DND-41 (cell line): Measurements from ENCODE around the gene SOAT2.

Experiments
- ATAC-seq: fragments of 200-7000 bp; cut with Tn5 transposase; 3 replicates; pipeline ENCODE4 v1.9.1; 2021; ENCODE audit warnings: low read depth; ENCODE audit not compliant: insufficient read depth
- DNase-seq: peaks from one replicate; pipeline ENCODE4 v3.0.0-alpha.2; 2020
- H2AFZ ChIP-seq: 2 replicates; pipeline ENCODE4 v1.6.0; 2012; ENCODE audit warnings: low read depth, low read length
- H3K27ac ChIP-seq: 2 replicates; pipeline ENCODE4 v1.5.1; 2012; ENCODE audit warnings: low read length, inconsistent platforms
- H3K27me3 ChIP-seq: fragments of 200-600 bp; sonication (generic); 2 replicates; pipeline ENCODE4 v1.6.0; 2012; ENCODE audit warnings: low read length, mild to moderate bottlenecking, inconsistent platforms; ENCODE audit not compliant: insufficient read depth, poor library complexity
- H3K36me3 ChIP-seq: 2 replicates; pipeline ENCODE4 v1.5.1; 2012; ENCODE audit warnings: low read length, inconsistent platforms; ENCODE audit not compliant: insufficient read depth
- H3K4me1 ChIP-seq: 2 replicates; pipeline ENCODE4 v1.5.1; 2012; ENCODE audit warnings: mild to moderate bottlenecking, low read length; ENCODE audit not compliant: insufficient read depth
- H3K4me2 ChIP-seq: 2 replicates; pipeline ENCODE4 v1.6.0; 2012; ENCODE audit warnings: mild to moderate bottlenecking, moderate library complexity, low read length, inconsistent platforms; ENCODE audit not compliant: insufficient read depth
- H3K4me3 ChIP-seq, 2 experiments: fragments of 200-600 bp in 1 of 2; shearing (Covaris generic) in 1 of 2; 2 replicates each; pipeline ENCODE4 v1.5.1; 2012 to 2016; ENCODE audit warnings: inconsistent platforms in 2 of 2, low read length in 2 of 2, mild to moderate bottlenecking in 2 of 2, low read depth in 1 of 2, moderate library complexity in 1 of 2
- H3K79me2 ChIP-seq: 2 replicates; pipeline ENCODE4 v1.6.0; 2012; ENCODE audit warnings: low read length, inconsistent platforms; ENCODE audit not compliant: insufficient read depth
- H3K9ac ChIP-seq: 2 replicates; pipeline ENCODE4 v1.6.0; 2012; ENCODE audit warnings: low read depth, mild to moderate bottlenecking, inconsistent platforms, low read length, moderate library complexity
- H3K9me3 ChIP-seq: 2 replicates; pipeline ENCODE4 v1.5.1; 2012; ENCODE audit warnings: low read length, moderate library complexity, mild to moderate bottlenecking, inconsistent platforms; ENCODE audit not compliant: insufficient read depth, severe bottlenecking
- H4K20me1 ChIP-seq: 2 replicates; pipeline ENCODE4 v1.6.0; 2012; ENCODE audit warnings: low read length; ENCODE audit not compliant: insufficient read depth
- EZH2 ChIP-seq: IDR thresholded peaks from 3 replicates; pipeline ENCODE4 v1.6.1; 2012; ENCODE audit warnings: borderline replicate concordance, low read depth, mild to moderate bottlenecking, moderate library complexity, low read length, inconsistent platforms; ENCODE audit not compliant: severe bottlenecking
- TF ChIP-seq, protein P1 (sequence below): IDR thresholded peaks from 2 replicates; pipeline ENCODE4 v1.5.1; 2012; ENCODE audit warnings: borderline replicate concordance, low read length, moderate library complexity, mild to moderate bottlenecking; ENCODE audit not compliant: poor library complexity, severe bottlenecking; ENCODE audit errors: extremely low read depth

SOAT2 gene

GRCh38 chr12:53100466-53101151, 2.7 kb upstream of the SOAT2 start:
- ATAC-seq (no peak), DNase-seq (no peak)
- Histone ChIP-seq H2AFZ (no peak overlapping the region), H3K4me1 (peaks cover 20% of the 10 kb centered on the region), H3K79me2 (no peaks in the 10 kb centered on the region), H3K27ac (no peak overlapping the region), H3K27me3 (peaks cover 37% of the 10 kb centered on the region), H3K36me3 (no peaks in the 10 kb centered on the region), H3K9me3 (no peaks in the 10 kb centered on the region), H3K4me2 (no peak overlapping the region), H3K9ac (no peak overlapping the region), H4K20me1 (peaks cover 7% of the 10 kb centered on the region; the same call in 1 of the 2 replicates), H3K4me3 (no peak overlapping the region)
- no peak for TF ChIP-seq EZH2
- TF ChIP-seq, protein P1, sequence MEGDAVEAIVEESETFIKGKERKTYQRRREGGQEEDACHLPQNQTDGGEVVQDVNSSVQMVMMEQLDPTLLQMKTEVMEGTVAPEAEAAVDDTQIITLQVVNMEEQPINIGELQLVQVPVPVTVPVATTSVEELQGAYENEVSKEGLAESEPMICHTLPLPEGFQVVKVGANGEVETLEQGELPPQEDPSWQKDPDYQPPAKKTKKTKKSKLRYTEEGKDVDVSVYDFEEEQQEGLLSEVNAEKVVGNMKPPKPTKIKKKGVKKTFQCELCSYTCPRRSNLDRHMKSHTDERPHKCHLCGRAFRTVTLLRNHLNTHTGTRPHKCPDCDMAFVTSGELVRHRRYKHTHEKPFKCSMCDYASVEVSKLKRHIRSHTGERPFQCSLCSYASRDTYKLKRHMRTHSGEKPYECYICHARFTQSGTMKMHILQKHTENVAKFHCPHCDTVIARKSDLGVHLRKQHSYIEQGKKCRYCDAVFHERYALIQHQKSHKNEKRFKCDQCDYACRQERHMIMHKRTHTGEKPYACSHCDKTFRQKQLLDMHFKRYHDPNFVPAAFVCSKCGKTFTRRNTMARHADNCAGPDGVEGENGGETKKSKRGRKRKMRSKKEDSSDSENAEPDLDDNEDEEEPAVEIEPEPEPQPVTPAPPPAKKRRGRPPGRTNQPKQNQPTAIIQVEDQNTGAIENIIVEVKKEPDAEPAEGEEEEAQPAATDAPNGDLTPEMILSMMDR, result no peak

- Histone ChIP-seq H4K20me1 (peaks cover 7% of the 10 kb centered on the region; the same call in 1 of the 2 replicates), H3K9ac (no peak overlapping the region), H3K27ac (no peak overlapping the region), H3K79me2 (no peaks in the 10 kb centered on the region), H3K9me3 (no peaks in the 10 kb centered on the region), H3K4me3 (no peak overlapping the region), H3K27me3 (peaks cover 31% of the 10 kb centered on the region), H3K4me2 (no peak overlapping the region), H2AFZ (no peak overlapping the region), H3K4me1 (peaks cover 20% of the 10 kb centered on the region), H3K36me3 (no peaks in the 10 kb centered on the region)
- ATAC-seq (no peak), DNase-seq (no peak)
- TF ChIP-seq, protein P1, result no peak
- TF ChIP-seq EZH2, result no peak
Measured at GRCh38 chr12:53101266-53101665, 2.0 kb upstream of the SOAT2 start.

GRCh38 chr12:53101931-53102781, 1.1 kb upstream of the SOAT2 start:
- no peak for DNase-seq
- Histone ChIP-seq H3K79me2 (no peaks in the 10 kb centered on the region), H3K27me3 (peaks cover 22% of the 10 kb centered on the region), H4K20me1 (peaks cover 7% of the 10 kb centered on the region; the same call in 1 of the 2 replicates), H2AFZ (no peak overlapping the region), H3K36me3 (no peaks in the 10 kb centered on the region), H3K4me3 (no peak overlapping the region), H3K9me3 (no peaks in the 10 kb centered on the region), H3K27ac (no peak overlapping the region), H3K4me1 (peaks cover 17% of the 10 kb centered on the region), H3K4me2 (no peak overlapping the region), H3K9ac (no peak overlapping the region)
- TF ChIP-seq, protein P1, result no peak
- no peak for TF ChIP-seq EZH2
- ATAC-seq, result no peak
